GM21367 (cell line): ENCODE results near the gene OVOL1.
"Not testable (repeated sequence)": the region's sequence is repeated elsewhere in the genome, so short reads cannot be mapped to it uniquely, and the experiment has no call there.

Experiments used
- ATAC-seq: cut with Tn5 transposase; IDR thresholded peaks from one replicate; pipeline ENCODE4 v1.9.1; 2021; ENCODE audit not compliant: unreplicated experiment

The OVOL1 gene

DNA sequence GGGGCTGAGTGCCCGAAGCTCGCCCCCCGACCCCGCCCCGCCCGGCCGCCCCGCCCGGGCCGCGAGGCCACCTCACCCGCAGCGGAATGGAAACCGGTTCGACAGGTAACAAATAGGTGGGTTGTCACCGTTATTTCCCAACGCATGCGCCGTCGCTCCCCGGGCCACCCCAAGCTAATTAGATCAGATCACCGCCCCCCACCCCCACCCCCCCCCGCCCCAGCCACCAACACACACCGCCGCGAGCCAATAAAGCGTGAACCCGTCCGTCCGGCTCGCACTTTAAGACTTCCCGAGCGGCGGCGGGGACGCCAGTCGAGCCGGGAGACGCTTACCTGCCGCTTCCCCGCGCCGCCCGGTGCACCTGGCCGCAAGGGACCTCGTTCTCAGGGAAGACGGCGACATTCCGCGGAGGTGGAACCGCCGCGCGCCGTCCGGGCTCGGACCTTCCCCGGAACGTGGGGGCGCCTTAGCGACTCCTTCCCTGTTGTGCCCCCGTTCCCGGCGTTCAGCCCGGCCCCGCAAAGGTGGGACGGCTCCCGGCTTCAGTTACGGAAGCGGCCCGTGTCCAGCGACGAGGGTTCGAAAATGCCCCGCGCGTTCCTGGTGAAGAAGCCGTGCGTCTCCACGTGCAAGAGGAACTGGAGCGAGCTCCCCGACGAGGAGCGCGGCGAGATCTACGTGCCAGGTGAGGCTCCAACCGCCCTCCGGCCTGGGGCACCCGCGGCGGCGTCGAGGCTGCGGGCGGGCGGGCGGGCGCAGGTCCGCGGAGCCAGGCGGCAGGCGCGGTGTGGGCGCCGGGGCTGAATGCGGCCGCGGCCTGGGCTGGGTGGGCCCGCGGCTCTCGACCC lies at the start of gene OVOL1:
Gene OVOL1, plus strand, starts transcription at position 278 of the 851 bp plus-strand sequence. Its CDS starts 311 bp downstream, at position 589.
- no peak for ATAC-seq

DNA sequence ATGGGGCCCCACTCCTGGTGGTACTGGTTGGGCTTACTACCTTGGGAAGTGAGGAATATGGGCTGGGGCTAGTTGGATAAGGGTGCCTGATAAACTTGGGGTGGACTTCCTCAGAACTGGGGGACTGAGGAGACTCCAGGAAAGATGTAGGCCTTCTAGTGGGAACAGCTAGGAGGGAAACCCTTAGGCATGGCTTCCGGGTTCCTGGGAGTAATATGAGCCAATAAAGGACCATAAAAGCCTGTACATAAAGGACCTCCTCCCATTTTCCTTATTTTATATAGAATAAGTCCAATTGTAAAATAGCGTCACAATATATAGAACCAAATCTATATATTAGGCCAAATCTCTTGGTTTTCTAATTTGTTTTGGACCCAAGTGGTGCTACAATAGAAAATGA lies 47.8 kb upstream of the OVOL1 start:
- no peak for ATAC-seq

DNA sequence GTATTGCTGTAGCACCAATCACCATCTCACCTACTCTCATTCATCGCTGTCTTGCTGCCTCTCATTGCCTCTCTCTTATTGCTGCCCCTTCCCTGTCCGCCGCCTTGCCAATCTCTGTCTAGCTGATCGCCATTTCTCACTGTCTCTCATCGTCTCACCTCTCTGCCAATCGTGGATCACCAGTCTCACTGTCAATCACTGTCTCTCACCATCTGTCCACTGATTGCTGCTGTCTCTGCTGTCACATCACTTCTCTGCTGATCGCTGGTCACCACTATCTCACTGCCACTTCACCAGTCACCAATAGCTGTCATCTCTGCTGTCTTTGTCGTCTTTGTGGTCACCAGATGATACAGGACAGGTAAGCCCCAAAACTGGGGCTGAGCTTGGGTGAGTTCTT lies 45.7 kb upstream of the OVOL1 start:
- ATAC-seq: no peak

DNA sequence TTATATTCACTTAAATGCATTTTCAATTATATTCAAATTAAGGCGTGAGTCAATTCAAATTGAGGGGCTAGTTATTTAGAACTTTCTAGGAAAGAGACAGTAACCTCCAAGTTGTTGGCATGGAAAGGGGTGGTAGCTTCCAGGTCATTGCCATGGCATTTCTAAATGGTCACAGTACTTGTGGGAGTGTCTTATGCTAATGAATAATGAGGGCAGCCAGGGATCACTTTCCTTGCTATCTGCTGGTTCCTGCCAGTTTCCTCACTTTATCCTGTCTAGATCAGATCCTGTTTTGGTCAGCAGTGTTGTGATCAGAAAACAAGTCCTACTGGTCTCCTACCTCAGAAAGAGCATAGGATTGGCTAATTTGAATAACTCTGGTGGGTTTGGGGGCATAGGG lies 44.5 kb upstream of the OVOL1 start:
- ATAC-seq: no peak

DNA sequence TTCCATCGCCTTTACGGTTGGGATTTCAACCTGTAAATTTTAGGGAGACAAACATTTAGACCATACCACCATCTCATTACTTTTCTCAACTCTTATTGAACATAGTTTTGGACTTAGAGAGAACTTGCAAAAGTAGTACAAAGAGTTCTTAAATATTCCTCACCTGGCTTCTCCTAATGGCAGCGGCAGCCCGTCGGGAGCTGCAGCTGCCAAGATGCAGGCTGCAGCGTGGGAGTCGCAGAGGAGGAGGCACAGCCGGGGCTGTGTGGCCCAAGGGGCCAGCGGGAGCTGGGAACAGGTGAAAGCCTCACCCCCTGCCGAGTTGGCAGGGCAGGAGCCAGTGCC lies 43.2 kb upstream of the OVOL1 start:
- no peak for ATAC-seq

DNA sequence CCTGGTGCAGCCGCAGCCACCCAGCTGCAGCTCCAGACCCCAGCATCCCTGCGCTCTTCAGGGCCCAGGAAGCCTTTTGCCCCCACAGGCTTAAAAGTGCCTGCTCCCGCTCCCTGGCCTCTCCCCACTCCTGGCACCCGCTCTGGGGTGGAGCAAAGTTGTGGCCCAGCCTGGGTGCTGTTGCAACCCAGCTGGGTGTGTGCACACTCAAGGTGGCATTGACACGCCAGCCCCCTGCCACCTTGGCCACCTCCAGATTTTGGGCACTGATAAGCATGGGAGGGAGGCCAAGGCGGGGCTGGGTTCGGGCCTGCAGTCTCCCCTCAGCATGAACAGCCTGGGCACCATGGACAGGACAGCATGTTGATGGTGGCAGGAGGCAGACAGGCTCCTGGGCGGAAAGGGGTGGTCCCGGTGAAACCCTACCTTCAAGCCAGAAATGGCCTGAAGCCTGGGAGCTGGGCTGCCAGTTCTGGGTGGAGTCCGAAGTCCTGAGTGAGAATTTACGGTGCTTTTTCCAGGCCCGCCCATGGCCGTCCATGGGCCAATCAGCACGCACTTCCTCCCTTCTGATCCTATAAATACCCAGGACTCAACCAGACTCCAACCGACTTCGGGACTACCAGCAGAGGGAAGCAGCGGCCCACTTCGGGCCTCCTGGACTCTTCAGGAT lies 42.7 kb upstream of the OVOL1 start:
- ATAC-seq: no peak

DNA sequence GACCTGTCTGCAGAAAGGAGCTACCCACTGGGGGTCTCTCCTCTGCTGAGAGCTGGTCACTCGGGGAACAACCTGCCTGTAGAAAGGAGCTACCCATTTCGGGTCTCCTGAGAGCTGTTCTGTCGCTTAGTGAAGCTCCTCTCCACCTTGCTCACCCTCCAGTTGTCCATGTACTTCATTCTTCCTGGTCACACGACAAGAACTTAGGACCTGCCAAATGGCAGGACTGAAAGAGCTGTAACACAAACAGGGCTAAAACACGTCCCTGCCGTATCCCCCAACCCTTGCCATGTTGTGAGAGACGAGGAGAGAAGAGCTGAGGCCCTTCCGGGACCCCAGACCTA lies 42.2 kb upstream of the OVOL1 start:
- no peak for ATAC-seq

DNA sequence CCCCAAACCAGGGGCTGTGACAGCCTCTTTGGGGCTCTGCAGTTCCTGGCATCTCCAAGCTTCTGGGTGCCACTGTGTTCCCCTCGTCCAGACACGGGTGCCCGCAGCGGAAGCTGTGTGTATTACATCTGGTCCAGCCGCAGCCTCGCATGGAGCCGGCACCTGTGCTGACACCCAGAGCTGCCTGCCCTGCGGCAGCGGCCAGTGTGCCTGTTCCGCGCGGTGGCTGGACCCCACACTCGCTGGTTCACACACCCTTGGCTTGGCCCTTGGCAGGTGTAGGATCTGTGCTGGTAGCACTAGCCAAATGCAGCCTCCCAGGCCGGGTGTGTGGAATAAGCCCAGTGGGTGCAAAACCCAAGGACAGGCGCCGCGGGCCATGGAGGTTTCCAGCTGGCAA lies 41.8 kb upstream of the OVOL1 start:
- ATAC-seq: no peak

DNA sequence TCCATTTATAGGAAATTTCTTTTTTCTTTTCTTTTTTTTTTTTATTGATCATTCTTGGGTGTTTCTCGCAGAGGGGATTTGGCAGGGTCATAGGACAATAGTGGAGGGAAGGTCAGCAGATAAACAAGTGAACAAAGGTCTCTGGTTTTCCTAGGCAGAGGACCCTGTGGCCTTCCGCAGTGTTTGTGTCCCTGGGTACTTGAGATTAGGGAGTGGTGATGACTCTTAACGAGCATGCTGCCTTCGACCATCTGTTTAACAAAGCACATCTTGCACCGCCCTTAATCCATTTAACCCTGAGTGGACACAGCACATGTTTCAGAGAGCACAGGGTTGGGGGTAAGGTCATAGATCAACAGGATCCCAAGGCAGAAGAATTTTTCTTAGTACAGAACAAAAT lies 24.7 kb upstream of the OVOL1 start:
- ATAC-seq: not testable (repeated sequence)

DNA sequence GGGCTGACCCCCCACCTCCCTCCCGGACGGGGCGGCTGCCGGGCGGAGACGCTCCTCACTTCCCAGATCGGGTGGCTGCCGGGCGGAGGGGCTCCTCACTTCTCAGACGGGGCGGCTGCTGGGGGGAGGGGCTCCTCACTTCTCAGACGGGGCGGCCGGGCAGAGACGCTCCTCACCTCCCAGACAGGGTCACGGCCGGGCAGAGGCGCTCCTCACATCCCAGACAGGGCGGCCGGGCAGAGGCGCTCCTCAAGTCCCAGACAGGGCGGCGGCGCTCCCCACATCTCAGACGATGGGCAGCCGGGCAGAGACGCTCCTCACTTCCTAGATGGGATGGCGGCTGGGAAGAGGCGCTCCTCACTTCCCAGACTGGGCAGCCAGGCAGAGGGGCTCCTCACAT lies 24.0 kb upstream of the OVOL1 start:
- not testable (repeated sequence) for ATAC-seq

DNA sequence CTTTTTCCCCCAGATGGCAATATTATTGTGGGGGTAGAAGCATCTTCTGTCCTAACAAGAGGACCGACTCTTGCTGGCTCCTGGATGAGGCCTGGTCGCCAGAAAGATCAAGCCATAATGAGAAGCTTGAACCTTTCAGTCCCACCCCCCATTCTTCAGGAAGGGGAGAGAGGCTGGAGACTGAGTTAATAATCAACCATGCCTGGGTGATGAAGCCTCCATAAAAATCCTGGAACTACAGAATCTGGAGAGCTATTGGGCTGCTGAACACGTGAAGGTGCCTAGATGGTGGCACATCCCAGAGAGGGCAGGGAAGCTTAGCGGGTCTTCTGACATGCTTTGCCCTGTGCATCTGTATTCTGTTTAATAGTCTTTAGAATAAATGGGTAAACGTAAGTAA lies 22.4 kb upstream of the OVOL1 start:
- no peak for ATAC-seq

DNA sequence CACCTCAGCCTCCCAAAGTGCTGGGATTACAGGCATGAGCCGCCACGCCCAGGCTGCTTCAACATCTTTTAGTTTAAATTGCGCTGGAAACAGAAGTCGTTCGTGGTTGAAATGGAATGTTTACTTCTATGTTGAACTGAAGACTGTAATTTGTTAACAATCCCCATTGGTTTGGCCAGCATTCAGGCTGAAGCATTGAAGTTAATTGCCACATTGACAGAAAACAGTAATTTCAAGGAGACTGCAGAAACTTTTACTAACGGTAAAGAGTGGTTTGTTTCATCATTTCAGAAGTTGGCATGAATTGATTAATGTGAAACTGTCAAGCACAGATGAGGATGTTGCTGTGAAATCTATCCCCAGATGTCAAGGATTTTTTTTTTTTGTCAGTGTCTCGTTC lies 20.3 kb upstream of the OVOL1 start:
- ATAC-seq: no peak

DNA sequence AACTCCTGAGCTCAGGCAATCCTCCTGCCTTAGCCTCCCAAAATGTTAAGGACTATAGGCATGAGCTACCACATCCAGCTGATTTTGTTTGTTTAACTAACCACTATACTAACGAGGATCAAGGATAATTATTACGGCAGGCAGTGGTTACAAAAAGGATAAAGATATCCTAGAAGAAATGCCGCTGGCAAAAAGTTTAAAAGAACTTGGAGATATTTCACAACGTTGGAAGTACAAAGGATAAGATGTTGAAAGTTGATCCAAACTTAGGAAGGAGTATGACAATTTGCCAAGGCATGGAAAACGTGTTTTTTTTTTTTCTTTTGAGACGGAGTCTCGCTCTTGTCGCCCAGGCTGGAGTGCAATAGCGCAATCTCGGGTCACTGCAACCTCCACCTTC lies 19.5 kb upstream of the OVOL1 start:
- ATAC-seq: no peak

DNA sequence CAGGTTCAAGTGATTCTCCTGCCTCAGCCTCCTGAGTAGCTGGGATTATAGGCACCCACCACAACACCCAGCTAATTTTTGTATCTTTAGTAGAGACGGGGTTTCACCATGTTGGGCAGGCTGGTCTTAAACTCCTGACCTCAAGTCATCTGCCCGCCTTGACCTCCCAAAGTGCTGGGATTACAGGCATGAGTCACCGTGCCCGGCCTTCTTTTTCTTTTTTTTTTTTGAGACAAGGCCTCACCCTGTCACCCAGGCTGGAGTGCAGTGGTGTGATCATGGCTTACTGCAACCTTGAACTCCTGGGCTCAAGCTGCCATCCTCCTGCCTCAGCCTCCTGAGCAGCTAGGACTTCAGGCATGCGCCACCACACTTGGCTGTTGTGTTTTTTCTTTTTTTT lies 19.1 kb upstream of the OVOL1 start:
- not testable (repeated sequence) for ATAC-seq

DNA sequence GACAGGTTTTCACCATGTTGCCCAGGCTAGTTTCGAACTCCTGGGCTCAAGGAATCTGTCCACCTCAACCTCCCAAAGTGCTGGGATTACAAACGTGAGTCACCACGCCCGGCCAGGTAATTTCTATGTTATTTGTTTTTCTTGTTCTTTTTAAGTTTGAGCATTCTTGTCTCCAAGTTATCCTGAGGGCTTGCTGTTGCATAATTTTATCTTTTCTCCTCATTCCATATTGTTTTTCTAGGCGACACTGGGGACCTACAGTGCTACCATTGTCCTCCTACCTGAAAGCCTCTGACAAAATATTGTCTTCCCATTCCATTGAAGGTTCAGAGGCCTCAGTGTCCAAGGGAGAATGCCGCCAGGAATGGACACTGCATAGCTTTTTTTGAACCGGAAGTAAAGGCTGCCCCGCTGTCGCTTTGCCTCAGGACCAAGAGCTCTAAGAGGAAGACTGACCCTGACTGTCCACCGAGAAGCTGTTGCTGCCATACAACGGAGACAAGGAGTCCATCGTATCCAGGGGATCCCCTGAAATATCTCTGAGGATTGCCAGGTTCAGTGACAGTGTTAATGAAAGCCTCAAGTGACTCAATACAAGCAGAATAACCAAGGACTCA lies 15.8 kb upstream of the OVOL1 start:
- ATAC-seq: no peak

DNA sequence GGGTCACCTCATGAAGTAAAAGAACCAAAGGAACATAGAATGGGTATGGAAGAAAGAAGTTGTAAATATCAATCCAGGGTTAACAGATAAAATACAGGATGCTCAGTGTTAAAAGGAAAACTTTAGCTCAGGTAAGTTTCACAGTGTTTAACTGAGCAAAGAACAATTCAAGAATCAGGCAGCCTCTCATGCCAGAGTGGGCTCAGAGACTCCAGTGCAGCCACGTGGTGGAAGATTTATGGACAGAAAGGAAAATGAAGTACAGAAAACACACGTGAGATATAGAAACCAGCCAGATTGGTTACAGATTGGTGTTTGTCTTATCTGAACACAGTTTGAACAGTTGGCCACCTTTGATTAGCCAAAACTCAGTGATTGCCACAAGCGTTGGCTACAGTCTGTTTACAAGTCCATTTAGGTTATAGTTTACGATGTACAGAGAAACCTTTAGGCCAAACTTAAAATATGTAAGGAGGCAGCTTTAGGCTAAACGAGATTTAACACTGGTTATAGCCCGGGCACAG lies 15.2 kb upstream of the OVOL1 start:
- ATAC-seq: no peak

DNA sequence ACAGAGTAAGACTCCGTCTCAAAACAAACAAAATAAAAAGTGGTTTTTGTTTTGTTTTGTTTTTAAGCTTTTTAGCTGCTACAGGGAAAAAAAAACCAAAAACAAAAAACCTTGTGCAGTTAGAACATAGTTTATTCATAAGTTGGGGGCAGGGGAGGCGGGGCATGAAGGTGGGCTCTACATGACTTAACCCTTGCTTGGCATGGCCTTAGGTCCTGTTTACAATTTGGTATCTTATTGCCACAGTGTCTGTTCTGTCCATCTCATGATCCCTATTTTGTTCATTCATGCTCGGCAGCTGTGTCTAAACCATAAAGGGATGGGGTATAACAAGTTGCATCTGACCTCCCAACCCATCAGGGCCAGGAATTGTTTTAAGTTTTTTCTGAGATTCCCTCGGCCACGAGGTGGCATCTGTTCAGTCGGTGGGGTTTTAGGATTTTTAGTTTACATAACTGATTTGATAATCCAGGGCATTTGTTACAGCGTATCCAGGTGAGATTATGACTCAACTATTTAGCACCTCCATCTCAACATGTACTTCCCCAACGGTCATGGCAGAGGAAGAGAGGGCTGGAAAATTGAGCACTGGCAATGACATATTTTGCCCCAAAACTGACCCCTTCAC lies 13.0 kb upstream of the OVOL1 start:
- no peak for ATAC-seq

DNA sequence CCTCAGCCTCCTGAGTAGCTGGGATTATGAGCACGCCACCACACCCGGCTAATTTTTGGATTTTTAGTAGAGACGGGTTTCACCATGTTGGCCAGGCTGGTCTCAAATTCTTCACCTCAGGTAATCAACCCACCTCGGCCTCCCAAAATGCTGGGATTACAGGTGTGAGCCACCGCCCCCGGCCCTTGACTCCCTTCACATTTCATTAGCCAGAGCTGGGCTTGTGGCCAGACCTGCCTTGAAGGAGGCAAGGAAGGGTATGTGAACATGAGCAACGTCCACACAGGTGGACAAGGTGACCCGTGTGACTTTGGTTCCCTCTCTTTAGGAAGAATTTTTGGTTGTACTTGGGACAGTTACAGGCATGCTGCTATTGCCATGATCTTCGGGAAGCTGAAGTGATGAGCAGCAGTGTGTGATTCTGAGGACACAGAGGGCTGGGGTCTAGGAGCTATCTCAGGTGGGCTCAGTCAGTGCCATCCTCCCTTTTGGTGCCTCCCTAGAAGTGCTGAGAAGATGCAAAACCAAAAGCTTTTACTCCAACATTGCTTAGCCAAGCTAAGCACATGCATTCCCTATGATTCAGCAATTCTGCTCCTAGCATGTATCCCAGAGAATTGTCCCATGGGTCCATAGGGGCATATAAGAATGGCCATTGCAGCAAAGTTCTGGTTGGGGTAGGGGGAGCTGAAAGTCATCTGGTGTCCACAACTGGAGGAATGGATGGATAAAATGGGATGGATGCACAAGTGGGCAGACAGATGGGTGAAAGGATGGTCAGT lies 12.1 kb upstream of the OVOL1 start:
- ATAC-seq: no peak

DNA sequence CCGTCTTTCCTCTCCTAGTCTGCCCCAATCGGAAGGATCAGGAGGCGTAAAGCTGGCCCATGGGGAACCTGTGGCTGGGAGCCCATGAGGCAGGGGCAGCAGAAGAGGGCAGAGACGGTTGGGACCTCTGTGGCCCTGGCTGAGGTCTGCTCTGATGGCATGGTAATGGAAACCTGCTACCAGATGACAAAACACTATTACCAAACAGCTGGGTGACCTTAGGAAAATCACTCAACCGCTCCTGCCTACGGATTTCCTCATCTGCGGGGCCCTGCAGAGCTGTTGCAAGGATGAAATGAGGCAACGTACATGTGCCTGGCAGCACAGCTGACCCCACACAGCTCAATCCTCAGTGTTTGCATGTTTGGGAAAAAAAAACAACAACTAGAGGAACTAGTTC lies 10.7 kb upstream of the OVOL1 start:
- no peak for ATAC-seq

DNA sequence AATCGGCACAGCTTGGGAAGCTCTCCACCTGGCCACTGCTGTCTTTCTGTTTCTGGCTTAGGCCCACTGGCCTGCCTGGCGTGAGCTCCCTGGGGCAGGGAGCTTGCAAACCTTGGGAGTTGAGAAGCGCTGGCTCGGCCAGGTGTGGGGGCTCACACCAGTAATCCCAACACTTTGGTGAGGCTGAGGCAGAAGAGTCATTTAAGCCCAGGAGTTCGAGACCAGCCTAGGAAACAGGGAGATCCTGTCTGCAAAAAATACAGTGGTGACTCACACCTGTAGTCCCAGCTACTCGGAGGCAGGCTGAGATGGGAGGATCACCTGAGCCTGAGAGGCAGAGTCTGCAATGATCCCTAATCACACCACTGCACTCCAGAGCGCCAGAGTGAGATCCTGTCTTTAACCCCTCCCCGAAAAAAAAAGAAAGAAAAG lies 10.1 kb upstream of the OVOL1 start:
- ATAC-seq: no peak

DNA sequence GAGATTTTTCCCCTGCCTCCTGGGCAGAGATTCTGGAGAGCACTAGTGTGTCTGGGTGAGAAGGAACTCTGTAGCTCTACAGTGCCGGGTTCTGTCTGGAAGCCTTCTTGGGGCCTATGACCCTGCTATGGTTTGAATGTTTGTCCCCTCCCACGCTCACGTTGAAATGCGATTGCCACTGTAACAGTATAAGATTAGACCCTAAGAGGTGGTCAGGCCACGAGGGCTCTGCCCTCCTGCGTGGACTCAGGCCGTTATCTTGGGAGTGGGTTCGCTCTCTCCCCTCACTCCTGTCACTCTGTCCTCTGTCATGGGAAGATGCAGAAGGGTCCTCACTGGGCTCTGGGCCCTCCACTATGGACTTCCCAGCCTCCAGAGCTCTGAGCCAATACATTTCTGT lies 9.6 kb upstream of the OVOL1 start:
- ATAC-seq: no peak
